ENCODE data around the gene GALR1.

GRCh38 chr18:77320971-77321559, 71.4 kb downstream of the GALR1 start:
- TF ChIP-seq, protein P1, sequence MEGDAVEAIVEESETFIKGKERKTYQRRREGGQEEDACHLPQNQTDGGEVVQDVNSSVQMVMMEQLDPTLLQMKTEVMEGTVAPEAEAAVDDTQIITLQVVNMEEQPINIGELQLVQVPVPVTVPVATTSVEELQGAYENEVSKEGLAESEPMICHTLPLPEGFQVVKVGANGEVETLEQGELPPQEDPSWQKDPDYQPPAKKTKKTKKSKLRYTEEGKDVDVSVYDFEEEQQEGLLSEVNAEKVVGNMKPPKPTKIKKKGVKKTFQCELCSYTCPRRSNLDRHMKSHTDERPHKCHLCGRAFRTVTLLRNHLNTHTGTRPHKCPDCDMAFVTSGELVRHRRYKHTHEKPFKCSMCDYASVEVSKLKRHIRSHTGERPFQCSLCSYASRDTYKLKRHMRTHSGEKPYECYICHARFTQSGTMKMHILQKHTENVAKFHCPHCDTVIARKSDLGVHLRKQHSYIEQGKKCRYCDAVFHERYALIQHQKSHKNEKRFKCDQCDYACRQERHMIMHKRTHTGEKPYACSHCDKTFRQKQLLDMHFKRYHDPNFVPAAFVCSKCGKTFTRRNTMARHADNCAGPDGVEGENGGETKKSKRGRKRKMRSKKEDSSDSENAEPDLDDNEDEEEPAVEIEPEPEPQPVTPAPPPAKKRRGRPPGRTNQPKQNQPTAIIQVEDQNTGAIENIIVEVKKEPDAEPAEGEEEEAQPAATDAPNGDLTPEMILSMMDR (IDR thresholded peaks at IDR 0.05) = no peak
- no peak for TF ChIP-seq POLR2AphosphoS5 (IDR thresholded peaks at IDR 0.05)
- TF ChIP-seq POLR2A (IDR thresholded peaks at IDR 0.05) = no peak
- TF ChIP-seq EP300 (IDR thresholded peaks at IDR 0.05) = no peak
